Islet of Langerhans (tissue), 1 donor: ENCODE results near the gene EFCAB12.
"Not testable (repeated sequence)": the region's sequence is repeated elsewhere in the genome, so short reads cannot be mapped to it uniquely, and the experiment has no call there.

Experiments
- FAIRE-seq: peaks from one replicate; lab custom pipeline; 2011; peaks lifted over from hg19 to GRCh38; lab: Jason Lieb, UNC

EFCAB12 gene

GRCh38 chr3:129392106-129392887, 36.1 kb downstream of the EFCAB12 start:
- FAIRE-seq, result not testable (repeated sequence)

GRCh38 chr3:129391583-129391982, 36.9 kb downstream of the EFCAB12 start:
- not testable (repeated sequence) for FAIRE-seq

- no peak for FAIRE-seq
Measured at GRCh38 chr3:129389572-129389937, 38.9 kb downstream of the EFCAB12 start.

- FAIRE-seq, result not testable (repeated sequence)
Measured at GRCh38 chr3:129388791-129389571, 39.5 kb downstream of the EFCAB12 start.

GRCh38 chr3:129387487-129387886, 40.9 kb downstream of the EFCAB12 start:
- no peak for FAIRE-seq

- FAIRE-seq, result no peak
Measured at GRCh38 chr3:129386984-129387383, 41.5 kb downstream of the EFCAB12 start.

- not testable (repeated sequence) for FAIRE-seq
Measured at GRCh38 chr3:129385507-129385906, 42.9 kb downstream of the EFCAB12 start.

GRCh38 chr3:129384594-129385323, 43.7 kb downstream of the EFCAB12 start:
- FAIRE-seq, result no peak

GRCh38 chr3:129384103-129384502, 44.3 kb downstream of the EFCAB12 start:
- FAIRE-seq, result not testable (repeated sequence)

- no peak for FAIRE-seq
Measured at GRCh38 chr3:129383292-129383860, 45.1 kb downstream of the EFCAB12 start.

GRCh38 chr3:129382366-129382765, 46.1 kb downstream of the EFCAB12 start:
- FAIRE-seq, result no peak

- FAIRE-seq, result no peak
Measured at GRCh38 chr3:129379582-129380358, 48.7 kb downstream of the EFCAB12 start.

- FAIRE-seq, result no peak
Measured at GRCh38 chr3:129378949-129379348, 49.5 kb downstream of the EFCAB12 start.

GRCh38 chr3:129377615-129378014, 50.8 kb downstream of the EFCAB12 start:
- no peak for FAIRE-seq

GRCh38 chr3:129375099-129375498, 53.3 kb downstream of the EFCAB12 start:
- FAIRE-seq, result no peak

GRCh38 chr3:129371041-129371826, 57.2 kb downstream of the EFCAB12 start:
- FAIRE-seq, result no peak

GRCh38 chr3:129370248-129370964, 58.0 kb downstream of the EFCAB12 start:
- no peak for FAIRE-seq

- FAIRE-seq, result no peak
Measured at GRCh38 chr3:129369711-129370110, 58.7 kb downstream of the EFCAB12 start.

GRCh38 chr3:129367821-129368220, 60.6 kb downstream of the EFCAB12 start:
- no peak for FAIRE-seq

GRCh38 chr3:129366312-129366831, 62.1 kb downstream of the EFCAB12 start:
- no peak for FAIRE-seq
